Measurements from ENCODE around the gene ANKRD23. TPM values are rescaled to one million over a fixed set of nuclear protein-coding genes. Genes with fewer than 3 reads are reported as not detected.
A peak's percentile ranks its signal among the peaks of the same experiment; 100 is the strongest.

ANKRD23 gene
- polyA plus RNA-seq, 1 donor from 2014 or later, result 1.3 TPM

- Mint-ChIP-seq H3K4me1 (peaks cover 11 to 12% (median 11%) of the 10 kb centered on the region in 3 donors), H3K4me3 (peak overlapping the region in 1 of 4 donors; percentile 30), H3K36me3 (peaks cover 2% of the 10 kb centered on the region), H3K27me3 (no peaks in the 10 kb centered on the region), H3K9me3 (no peaks in the 10 kb centered on the region), H3K27ac (peak overlapping the region in 1 of 3 donors; percentile 65)
Observed at GRCh38 chr2:96861074-96861473, 17.3 kb upstream of the ANKRD23 start.

GRCh38 chr2:96860065-96861029 lies 16.5 kb upstream of the ANKRD23 start:
- H3K9me3 Mint-ChIP-seq, result no peaks in the 10 kb centered on the region
- H3K4me1 Mint-ChIP-seq, result peaks cover 11 to 12% (median 11%) of the 10 kb centered on the region in 3 donors
- H3K4me3 Mint-ChIP-seq, result peak overlapping the region in 2 of 4 donors; percentile 30 to 71
- peak overlapping the region in 1 of 3 donors; percentile 48 for H3K27ac Mint-ChIP-seq
- H3K27me3 Mint-ChIP-seq, result no peaks in the 10 kb centered on the region
- H3K36me3 Mint-ChIP-seq, result peaks cover 2% of the 10 kb centered on the region

- no peaks in the 10 kb centered on the region for H3K9me3 Mint-ChIP-seq
- no peaks in the 10 kb centered on the region for H3K27me3 Mint-ChIP-seq
- peaks cover 2% of the 10 kb centered on the region for H3K36me3 Mint-ChIP-seq
- H3K27ac Mint-ChIP-seq, result peak overlapping the region in 1 of 3 donors; percentile 91
- H3K4me1 Mint-ChIP-seq, result peaks cover 11 to 16% (median 14%) of the 10 kb centered on the region in 3 donors
- peak overlapping the region in 3 of 4 donors; percentile 52 to 90 (median 83) for H3K4me3 Mint-ChIP-seq
Observed at GRCh38 chr2:96859681-96860064, 15.9 kb upstream of the ANKRD23 start.

GRCh38 chr2:96859099-96859649 lies 15.4 kb upstream of the ANKRD23 start:
- Mint-ChIP-seq H3K4me3 (peak overlapping the region; percentile 52 to 94 (median 88)), H3K4me1 (peaks cover 11 to 16% (median 14%) of the 10 kb centered on the region in 3 donors), H3K9me3 (no peaks in the 10 kb centered on the region), H3K36me3 (peaks cover 2% of the 10 kb centered on the region), H3K27ac (peak overlapping the region in 2 of 3 donors; percentile 57 to 91), H3K27me3 (no peaks in the 10 kb centered on the region)

- Mint-ChIP-seq H3K27ac (peak within 1 kb of the TSS; percentile 57 to 91 (median 84)), H3K4me1 (peaks cover 11 to 18% (median 17%) of the 10 kb centered on the region in 3 donors)
Observed at GRCh38 chr2:96857667-96858372, 14.0 kb upstream of the ANKRD23 start, which contains the start of gene ANKRD39. ANKRD39 (minus strand) TSS chr2:96858016; CDS start chr2:96857987, 29 bp downstream.

GRCh38 chr2:96856776-96857666 lies 13.2 kb upstream of the ANKRD23 start:
- Mint-ChIP-seq H3K4me3 (peak overlapping the region; percentile 85 to 96 (median 92)), H3K27ac (peak overlapping the region; percentile 48 to 91 (median 84)), H3K9me3 (no peaks in the 10 kb centered on the region), H3K4me1 (peaks cover 11 to 19% (median 16%) of the 10 kb centered on the region in 3 donors), H3K36me3 (peaks cover 5% of the 10 kb centered on the region), H3K27me3 (no peaks in the 10 kb centered on the region)

More at GRCh38 chr2:96857667-96858372, 14.0 kb upstream of the ANKRD23 start, which contains the start of gene ANKRD39:
- H3K27me3 Mint-ChIP-seq, result no peaks in the 10 kb centered on the region
- peak within 1 kb of the TSS; percentile 85 to 96 (median 92) for H3K4me3 Mint-ChIP-seq
- H3K9me3 Mint-ChIP-seq, result no peaks in the 10 kb centered on the region
- peaks cover 5% of the 10 kb centered on the region for H3K36me3 Mint-ChIP-seq

- peaks cover 11 to 19% (median 16%) of the 10 kb centered on the region in 3 donors for H3K4me1 Mint-ChIP-seq
- H3K9me3 Mint-ChIP-seq, result no peaks in the 10 kb centered on the region
- H3K4me3 Mint-ChIP-seq, result peak overlapping the region in 2 of 4 donors; percentile 5 to 58
- peaks cover 7% of the 10 kb centered on the region for H3K36me3 Mint-ChIP-seq
- no peaks in the 10 kb centered on the region for H3K27me3 Mint-ChIP-seq
- H3K27ac Mint-ChIP-seq, result no peak overlapping the region
Observed at GRCh38 chr2:96853321-96853720, 9.5 kb upstream of the ANKRD23 start.

GRCh38 chr2:96852667-96853066 lies 8.8 kb upstream of the ANKRD23 start:
- H3K4me3 Mint-ChIP-seq, result peak overlapping the region in 1 of 4 donors; percentile 58
- H3K9me3 Mint-ChIP-seq, result no peaks in the 10 kb centered on the region
- H3K27me3 Mint-ChIP-seq, result no peaks in the 10 kb centered on the region
- peaks cover 11 to 19% (median 16%) of the 10 kb centered on the region in 3 donors for H3K4me1 Mint-ChIP-seq
- H3K36me3 Mint-ChIP-seq, result peaks cover 11% of the 10 kb centered on the region
- H3K27ac Mint-ChIP-seq, result no peak overlapping the region

- H3K4me1 Mint-ChIP-seq, result peaks cover 2 to 5% (median 3%) of the 10 kb centered on the region in 3 donors
- peaks cover 18% of the 10 kb centered on the region for H3K36me3 Mint-ChIP-seq
- H3K9me3 Mint-ChIP-seq, result no peaks in the 10 kb centered on the region
- no peak overlapping the region for H3K27ac Mint-ChIP-seq
- H3K27me3 Mint-ChIP-seq, result no peaks in the 10 kb centered on the region
- H3K4me3 Mint-ChIP-seq, result no peak overlapping the region
Observed at GRCh38 chr2:96848264-96848663, 4.4 kb upstream of the ANKRD23 start.

GRCh38 chr2:96847586-96847985 lies 3.8 kb upstream of the ANKRD23 start:
- H3K36me3 Mint-ChIP-seq, result peaks cover 16% of the 10 kb centered on the region
- H3K4me3 Mint-ChIP-seq, result no peak overlapping the region
- H3K27ac Mint-ChIP-seq, result no peak overlapping the region
- no peaks in the 10 kb centered on the region for H3K27me3 Mint-ChIP-seq
- peaks cover 0 to 4% (median 0%) of the 10 kb centered on the region in 3 donors for H3K4me1 Mint-ChIP-seq
- H3K9me3 Mint-ChIP-seq, result no peaks in the 10 kb centered on the region

- no peak overlapping the region for H3K4me3 Mint-ChIP-seq
- H3K36me3 Mint-ChIP-seq, result peaks cover 16% of the 10 kb centered on the region
- peaks cover 0 to 4% (median 0%) of the 10 kb centered on the region in 3 donors for H3K4me1 Mint-ChIP-seq
- H3K27me3 Mint-ChIP-seq, result no peaks in the 10 kb centered on the region
- no peaks in the 10 kb centered on the region for H3K9me3 Mint-ChIP-seq
- no peak overlapping the region for H3K27ac Mint-ChIP-seq
Observed at GRCh38 chr2:96846825-96847224, 3.0 kb upstream of the ANKRD23 start.

GRCh38 chr2:96844405-96844808 lies 586 bp upstream of the ANKRD23 start:
- no peaks in the 10 kb centered on the region for H3K27me3 Mint-ChIP-seq
- H3K27ac Mint-ChIP-seq, result no peak overlapping the region
- no peaks in the 10 kb centered on the region for H3K9me3 Mint-ChIP-seq
- peaks cover 0 to 7% (median 0%) of the 10 kb centered on the region in 3 donors for H3K4me1 Mint-ChIP-seq
- no peak overlapping the region for H3K4me3 Mint-ChIP-seq
- H3K36me3 Mint-ChIP-seq, result peaks cover 14% of the 10 kb centered on the region

GRCh38 chr2:96842600-96842999 lies 1.2 kb downstream of the ANKRD23 start:
- peak overlapping the region in 1 of 4 donors; percentile 6 for H3K4me3 Mint-ChIP-seq
- H3K9me3 Mint-ChIP-seq, result no peaks in the 10 kb centered on the region
- H3K27me3 Mint-ChIP-seq, result no peaks in the 10 kb centered on the region
- H3K36me3 Mint-ChIP-seq, result peaks cover 10% of the 10 kb centered on the region
- peak overlapping the region in 2 of 3 donors; percentile 6 to 11 for H3K27ac Mint-ChIP-seq
- peaks cover 0 to 11% (median 6%) of the 10 kb centered on the region in 3 donors for H3K4me1 Mint-ChIP-seq

Data from IgD-negative memory B cell (primary cell).